ENCODE data around the gene PLEKHG4B.

- TF ChIP-seq CTCF (IDR thresholded peaks at IDR 0.05 in 8 of 11, conservative IDR thresholded peaks at IDR 0.05 in 3 of 11) (no peak), POLR2AphosphoS5 (IDR thresholded peaks at IDR 0.05) (no peak), POLR2A (IDR thresholded peaks at IDR 0.05) (no peak)
Measured at GRCh38 chr5:94113-94892, 2.3 kb downstream of the PLEKHG4B start.

Data from spleen (tissue), 7 donors.